PFSK-1 (cell line): Measurements from ENCODE around the gene NCOA1.

Experiments used
- FOXP2 ChIP-seq: optimal IDR thresholded peaks from 2 replicates; pipeline ENCODE3; 2011; ENCODE audit warnings: borderline replicate concordance, control low read depth, inconsistent platforms; ENCODE audit not compliant: insufficient read depth; ENCODE audit errors: extremely low read length, extremely low read depth
- POLR2AphosphoS5 ChIP-seq: IDR thresholded peaks from 2 replicates; pipeline ENCODE4 v1.6.1; 2012; ENCODE audit warnings: low read depth, mild to moderate bottlenecking, control low read depth, low read length, moderate library complexity
- REST ChIP-seq, 2 experiments: IDR thresholded peaks; 2 replicates each; pipeline versions ENCODE4 v1.6.1 to v1.8.0; 2011 to 2012; ENCODE audit warnings: low read depth in 2 of 2, low read length in 2 of 2, control low read depth in 1 of 2, inconsistent platforms in 1 of 2, mild to moderate bottlenecking in 1 of 2, moderate library complexity in 1 of 2; ENCODE audit not compliant: insufficient read depth in 1 of 2
- SIN3A ChIP-seq: IDR thresholded peaks from 2 replicates; pipeline ENCODE4 v1.6.1; 2012; ENCODE audit warnings: mild to moderate bottlenecking, low read length, moderate library complexity, borderline replicate concordance; ENCODE audit not compliant: insufficient read depth
- TAF1 ChIP-seq: IDR thresholded peaks from 2 replicates; pipeline ENCODE4 v1.6.1; 2012; ENCODE audit warnings: low read length, control low read depth, borderline replicate concordance; ENCODE audit not compliant: insufficient read depth

NCOA1 gene

GRCh38 chr2:24712296-24712695 lies 221.2 kb downstream of the NCOA1 start:
- TF ChIP-seq REST (IDR thresholded peaks at IDR 0.05; ENCODE audit: insufficient read depth in 1 of 2, low read depth in 2 of 2, low read length in 2 of 2) (no peak), POLR2AphosphoS5 (no peak), FOXP2 (no peak), SIN3A (no peak), TAF1 (no peak)

DNA sequence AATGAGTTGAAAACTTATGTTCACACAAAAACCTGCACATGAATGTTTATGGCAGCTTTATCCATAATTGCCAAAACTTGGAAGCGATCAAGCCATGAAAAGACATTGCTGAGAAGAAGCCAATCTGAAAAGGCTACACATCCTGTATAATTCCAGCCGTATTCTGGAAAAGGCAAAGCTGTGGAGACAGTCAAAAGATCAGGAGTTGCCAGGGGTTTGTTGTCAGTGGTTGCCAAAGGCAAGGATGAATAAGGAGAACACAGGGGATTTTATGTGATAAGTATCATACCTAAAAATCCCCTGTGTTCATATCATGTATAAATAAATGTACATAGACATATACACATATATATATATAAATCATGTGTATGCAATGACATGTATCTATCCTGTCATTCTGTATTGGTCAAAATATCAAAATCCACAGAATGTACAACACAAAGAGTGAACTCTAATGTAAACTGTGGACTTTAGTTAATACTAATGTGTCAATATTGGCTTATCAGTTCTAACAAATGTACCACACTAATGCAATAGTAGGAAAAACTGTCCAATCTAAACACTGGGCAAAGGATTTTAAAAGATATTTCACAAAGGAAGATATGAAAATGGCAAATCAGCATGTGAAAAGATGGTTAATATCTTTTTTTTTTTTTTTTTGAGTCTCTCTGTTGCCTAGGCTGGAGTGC lies 226.4 kb downstream of the NCOA1 start:
- TF ChIP-seq SIN3A (no peak), REST (IDR thresholded peaks at IDR 0.05; ENCODE audit: insufficient read depth in 1 of 2, low read depth in 2 of 2, low read length in 2 of 2) (no peak), POLR2AphosphoS5 (no peak), TAF1 (no peak), FOXP2 (no peak)

DNA sequence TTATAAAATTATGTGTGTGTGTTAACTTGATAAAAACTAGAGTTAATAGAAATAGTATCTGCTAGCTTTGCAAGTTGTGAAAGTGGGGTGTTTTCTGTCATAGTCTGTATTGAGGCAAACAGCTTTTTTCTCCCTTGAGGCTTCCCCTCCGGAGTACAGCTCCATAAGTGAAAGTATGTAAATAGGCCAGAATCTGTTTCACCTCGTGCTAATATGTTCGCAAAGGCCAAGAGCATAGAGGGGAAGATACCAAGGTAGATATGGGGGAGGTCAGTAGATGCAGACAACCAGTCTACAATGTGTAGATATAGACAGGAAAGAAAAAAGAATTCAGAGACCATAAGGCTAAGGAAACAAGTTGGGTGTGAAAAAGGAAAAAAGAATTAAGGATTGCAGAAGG lies 229.3 kb downstream of the NCOA1 start:
- no peak for TF ChIP-seq REST (IDR thresholded peaks at IDR 0.05; ENCODE audit: insufficient read depth in 1 of 2, low read depth in 2 of 2, low read length in 2 of 2)
- TF ChIP-seq SIN3A = no peak
- TF ChIP-seq FOXP2 = no peak
- no peak for TF ChIP-seq POLR2AphosphoS5
- no peak for TF ChIP-seq TAF1

DNA sequence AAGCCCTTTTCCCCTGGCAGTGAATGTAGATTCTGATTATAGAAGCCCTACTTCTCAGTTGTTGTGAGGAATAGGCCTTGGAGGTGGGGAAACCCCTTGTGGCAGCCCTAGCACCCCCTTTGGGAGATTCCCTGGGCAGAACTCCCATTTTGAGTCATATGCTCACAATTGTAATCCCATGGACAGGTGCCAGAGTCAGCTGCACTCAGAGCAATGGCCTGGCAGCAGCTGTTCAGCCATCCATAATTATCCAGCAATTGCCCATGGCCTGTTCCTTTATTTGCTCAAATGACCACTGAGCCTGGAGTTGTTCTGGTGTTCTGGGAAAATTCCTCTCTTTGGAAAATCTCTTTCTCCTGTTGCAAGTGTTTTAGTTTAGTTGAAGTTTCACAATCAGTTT lies 230.4 kb downstream of the NCOA1 start:
- no peak for TF ChIP-seq TAF1
- TF ChIP-seq SIN3A = no peak
- TF ChIP-seq POLR2AphosphoS5 = no peak
- no peak for TF ChIP-seq FOXP2
- TF ChIP-seq REST (IDR thresholded peaks at IDR 0.05; ENCODE audit: insufficient read depth in 1 of 2, low read depth in 2 of 2, low read length in 2 of 2) = no peak
